Colonic mucosa (tissue), 4 donors: ENCODE measurements around the gene IMMP2L. TPM values are rescaled to one million over a fixed set of nuclear protein-coding genes. Genes with fewer than 3 reads are reported as not detected.

Experiments used
- DNase-seq: peaks from one replicate; pipeline ENCODE4 v3.0.0-alpha.2; 2020
- H3K27ac ChIP-seq: fragments of 200-600 bp; one replicate; pipeline ENCODE4 v1.8.0; 2021
- H3K27me3 ChIP-seq: fragments of 200-600 bp; one replicate; pipeline ENCODE4 v1.8.0; 2021
- H3K36me3 ChIP-seq: fragments of 200-600 bp; one replicate; pipeline ENCODE4 v1.8.0; 2021
- H3K4me1 ChIP-seq: fragments of 200-600 bp; one replicate; pipeline ENCODE4 v1.8.0; 2021; ENCODE audit warnings: mild to moderate bottlenecking
- H3K4me3 ChIP-seq: fragments of 200-600 bp; one replicate; pipeline ENCODE4 v1.8.0; 2021
- H3K9ac ChIP-seq, 2 donors: one replicate each; pipeline ENCODE4 v1.7.0; 2013; ENCODE audit warnings: control low read depth in 2 of 2, low read depth in 2 of 2, low read length in 2 of 2
- H3K9me3 ChIP-seq: fragments of 200-600 bp; one replicate; pipeline ENCODE4 v1.8.0; 2021
- intact Hi-C: fragments of 100-400 bp; cut with DNase I; formaldehyde crosslinking; loops from one replicate; pipeline ENCODE4 v1.14.1; 2022
- total RNA-seq, 2 donors: library from RNA; stranded (reverse); fragmentation: NEBNext Ultra II Directional in 1 of 2; extraction: Animal tissue kit (Norgen Biotek cat#: 25700) in 1 of 2; gene quantifications; one replicate each; pipeline ENCODE4 v1.2.1, GENCODE V29; 2021
- TF ChIP-seq, protein P1 (sequence below): fragments of 200-600 bp; IDR thresholded peaks from one replicate; pipeline ENCODE4 v1.8.0; 2022; ENCODE audit warnings: antibody characterized with exemption, mild to moderate bottlenecking
- donor health status: healthy.
- donor health status: DM: no; HTN: no; CAD: no.
- donor health status: DM: no; HTN: no; CAD: no.

IMMP2L gene
- total RNA-seq, 2 donors from 2014 or later = 13.4 to 15.4 TPM

DNA sequence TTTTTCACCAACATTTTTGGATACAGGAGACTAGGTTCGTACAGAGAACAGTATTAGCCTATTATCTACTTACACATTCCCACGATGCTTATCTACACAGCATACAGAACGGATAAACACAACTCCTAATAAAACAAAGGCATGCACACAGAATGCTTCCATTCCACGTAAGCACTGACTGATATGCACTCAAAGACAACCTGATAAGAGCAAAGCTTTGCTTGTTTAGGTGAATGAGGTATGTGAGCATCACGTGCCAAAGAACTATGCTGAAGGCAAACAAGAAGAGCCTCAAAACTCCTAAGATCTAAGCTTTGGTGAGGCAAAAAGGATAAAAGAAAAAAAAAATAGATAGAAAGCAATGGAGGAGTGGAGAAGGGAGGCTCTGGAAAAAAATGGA, 884.9 kb downstream of the IMMP2L start:
- Histone ChIP-seq H3K4me1 (no peaks in the 10 kb centered on the region), H3K9me3 (no peaks in the 10 kb centered on the region), H3K27me3 (no peaks in the 10 kb centered on the region), H3K27ac (no peak overlapping the region), H3K9ac (no peak overlapping the region), H3K4me3 (no peak overlapping the region), H3K36me3 (no peaks in the 10 kb centered on the region)
- TF ChIP-seq, protein P1, sequence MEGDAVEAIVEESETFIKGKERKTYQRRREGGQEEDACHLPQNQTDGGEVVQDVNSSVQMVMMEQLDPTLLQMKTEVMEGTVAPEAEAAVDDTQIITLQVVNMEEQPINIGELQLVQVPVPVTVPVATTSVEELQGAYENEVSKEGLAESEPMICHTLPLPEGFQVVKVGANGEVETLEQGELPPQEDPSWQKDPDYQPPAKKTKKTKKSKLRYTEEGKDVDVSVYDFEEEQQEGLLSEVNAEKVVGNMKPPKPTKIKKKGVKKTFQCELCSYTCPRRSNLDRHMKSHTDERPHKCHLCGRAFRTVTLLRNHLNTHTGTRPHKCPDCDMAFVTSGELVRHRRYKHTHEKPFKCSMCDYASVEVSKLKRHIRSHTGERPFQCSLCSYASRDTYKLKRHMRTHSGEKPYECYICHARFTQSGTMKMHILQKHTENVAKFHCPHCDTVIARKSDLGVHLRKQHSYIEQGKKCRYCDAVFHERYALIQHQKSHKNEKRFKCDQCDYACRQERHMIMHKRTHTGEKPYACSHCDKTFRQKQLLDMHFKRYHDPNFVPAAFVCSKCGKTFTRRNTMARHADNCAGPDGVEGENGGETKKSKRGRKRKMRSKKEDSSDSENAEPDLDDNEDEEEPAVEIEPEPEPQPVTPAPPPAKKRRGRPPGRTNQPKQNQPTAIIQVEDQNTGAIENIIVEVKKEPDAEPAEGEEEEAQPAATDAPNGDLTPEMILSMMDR = no peak
- intact Hi-C loops = no loop called here
- no peak for DNase-seq

DNA sequence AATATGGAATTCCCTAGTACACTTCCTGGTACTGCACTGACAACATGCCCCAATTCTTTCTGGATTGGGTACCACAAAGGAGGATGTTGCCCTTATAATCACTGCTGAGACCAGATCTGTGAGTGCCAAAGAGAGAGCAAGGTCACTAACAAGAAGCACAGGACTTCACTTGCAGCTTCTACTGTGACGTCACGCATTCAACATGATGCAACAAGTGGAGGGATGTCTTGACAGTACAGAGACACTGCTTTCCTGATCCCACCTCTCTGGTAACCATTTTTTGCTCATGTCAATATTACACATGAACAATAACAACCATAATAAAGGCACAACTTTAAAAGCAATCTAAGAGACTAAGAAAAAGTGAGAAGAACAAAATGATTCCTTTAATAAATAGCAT, 885.5 kb downstream of the IMMP2L start:
- H3K9me3 ChIP-seq = no peaks in the 10 kb centered on the region
- DNase-seq = no peak
- no peak overlapping the region for H3K4me3 ChIP-seq
- TF ChIP-seq, protein P1 = no peak
- no peaks in the 10 kb centered on the region for H3K36me3 ChIP-seq
- no peak overlapping the region for H3K9ac ChIP-seq
- no peak overlapping the region for H3K27ac ChIP-seq
- H3K27me3 ChIP-seq = no peaks in the 10 kb centered on the region
- intact Hi-C loops = no loop called here
- H3K4me1 ChIP-seq = no peaks in the 10 kb centered on the region

DNA sequence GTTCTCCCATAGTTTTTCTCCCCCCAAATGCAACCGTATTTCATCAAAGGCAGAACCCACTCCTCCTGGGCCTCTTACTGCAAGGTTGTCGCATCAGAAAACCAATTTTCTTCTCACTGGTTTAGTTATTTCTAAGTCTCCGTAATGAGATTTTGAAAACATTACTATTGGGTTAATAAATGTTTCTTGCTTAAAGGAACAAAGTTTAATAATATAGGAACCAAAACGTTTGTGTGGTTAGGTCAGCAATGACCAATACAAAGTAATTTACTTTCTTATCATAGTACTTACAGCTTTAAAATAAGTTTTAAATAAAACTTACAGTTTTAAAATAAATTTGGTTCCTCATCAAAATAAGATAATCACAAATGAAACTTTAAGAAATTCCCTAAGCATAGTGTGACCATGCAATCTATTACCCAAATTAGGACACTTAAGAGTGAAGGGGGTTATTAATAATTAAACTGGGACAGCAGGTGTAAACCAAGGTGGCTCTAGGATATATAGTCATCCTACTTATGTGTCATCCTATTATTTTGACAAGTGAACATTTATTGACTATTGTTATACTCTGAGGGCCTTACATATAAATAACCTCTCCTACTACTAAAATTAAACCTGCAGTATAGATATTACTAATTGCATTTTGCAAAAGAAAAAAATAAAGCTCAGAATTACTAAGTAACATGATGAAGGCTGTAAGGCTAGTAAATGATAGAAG, 886.7 kb downstream of the IMMP2L start:
- no peaks in the 10 kb centered on the region for H3K36me3 ChIP-seq
- H3K27ac ChIP-seq = no peak overlapping the region
- no peaks in the 10 kb centered on the region for H3K4me1 ChIP-seq
- no peak overlapping the region for H3K9ac ChIP-seq
- TF ChIP-seq, protein P1 = no peak
- intact Hi-C loops = no loop called here
- H3K27me3 ChIP-seq = no peaks in the 10 kb centered on the region
- H3K9me3 ChIP-seq = no peaks in the 10 kb centered on the region
- no peak for DNase-seq
- H3K4me3 ChIP-seq = no peak overlapping the region

DNA sequence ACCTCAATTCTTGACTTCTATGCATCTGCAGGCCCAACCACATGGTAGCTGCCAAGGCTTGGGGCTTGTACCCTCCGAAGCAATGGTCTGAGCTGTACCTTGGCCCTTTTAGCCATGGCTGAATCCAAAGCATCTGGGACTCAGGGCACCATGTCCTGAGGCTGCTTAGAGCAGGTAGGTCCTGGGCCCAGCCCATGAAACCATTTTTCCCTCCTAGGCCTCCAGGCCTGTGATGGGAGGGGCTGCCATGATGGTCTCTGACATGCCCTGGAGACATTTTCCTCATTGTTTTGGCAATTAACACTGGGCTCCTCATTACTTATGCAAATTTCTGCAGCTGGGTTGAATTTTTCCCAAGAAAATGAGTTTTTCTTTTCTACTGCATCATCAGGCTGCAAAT, 889.1 kb downstream of the IMMP2L start:
- Histone ChIP-seq H3K27ac (no peak overlapping the region), H3K27me3 (no peaks in the 10 kb centered on the region), H3K4me3 (no peak overlapping the region), H3K9ac (no peak overlapping the region), H3K4me1 (no peaks in the 10 kb centered on the region), H3K36me3 (no peaks in the 10 kb centered on the region), H3K9me3 (no peaks in the 10 kb centered on the region)
- no peak for DNase-seq
- intact Hi-C loops = no loop called here
- TF ChIP-seq, protein P1 = no peak

DNA sequence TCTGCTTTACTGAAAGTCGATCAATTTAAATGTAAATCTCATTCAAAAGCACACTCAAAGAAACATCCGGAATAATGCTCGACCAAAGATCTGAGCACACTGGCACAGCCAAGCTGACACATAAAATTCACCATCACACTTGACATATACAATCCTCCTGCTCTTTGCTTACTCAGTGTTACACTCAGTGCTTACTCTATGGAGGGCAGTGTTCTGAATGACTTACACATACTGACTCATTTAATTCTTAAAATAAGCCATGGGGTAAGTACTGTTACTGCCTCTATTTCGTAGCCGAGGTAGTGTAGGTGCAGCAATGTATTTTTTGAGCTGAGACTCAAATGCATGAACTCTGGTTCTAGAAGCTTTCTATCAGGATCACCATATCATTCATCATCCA, 892.9 kb downstream of the IMMP2L start:
- Histone ChIP-seq H3K9me3 (no peaks in the 10 kb centered on the region), H3K36me3 (no peaks in the 10 kb centered on the region), H3K4me1 (no peaks in the 10 kb centered on the region), H3K27me3 (no peaks in the 10 kb centered on the region), H3K4me3 (no peak overlapping the region), H3K27ac (no peak overlapping the region), H3K9ac (no peak overlapping the region)
- TF ChIP-seq, protein P1 = no peak
- DNase-seq = no peak
- intact Hi-C loops = no loop called here
